WI38 (cell line): ENCODE measurements around the gene MIPOL1.

Experiments
- H3K4me3 ChIP-seq: 2 replicates; pipeline ENCODE4 v1.5.1; 2011; ENCODE audit warnings: low read depth, mild to moderate bottlenecking, control low read depth, low read length
- CTCF ChIP-seq: IDR thresholded peaks from 2 replicates; pipeline ENCODE4 v1.5.1; 2012; ENCODE audit warnings: low read depth, mild to moderate bottlenecking, control low read depth, low read length

The MIPOL1 gene

GRCh38 chr14:37587131-37587803 lies 389.5 kb downstream of the MIPOL1 start:
- no peak overlapping the region; the same call in 1 of the 2 replicates for H3K4me3 ChIP-seq
- no peak for TF ChIP-seq CTCF

GRCh38 chr14:37587881-37588666 lies 390.3 kb downstream of the MIPOL1 start:
- TF ChIP-seq CTCF = no peak
- peak overlapping the region; percentile 35 for H3K4me3 ChIP-seq

- TF ChIP-seq CTCF = no peak
- no peak overlapping the region for H3K4me3 ChIP-seq
These were observed 390.9 kb downstream of the MIPOL1 start for GRCh38 chr14:37588667-37588955.

GRCh38 chr14:37588956-37589714 lies 391.4 kb downstream of the MIPOL1 start:
- H3K4me3 ChIP-seq = no peak overlapping the region
- no peak for TF ChIP-seq CTCF

- no peak overlapping the region for H3K4me3 ChIP-seq
- TF ChIP-seq CTCF = no peak
These were observed 392.1 kb downstream of the MIPOL1 start for GRCh38 chr14:37589715-37590427.

GRCh38 chr14:37590428-37591139 lies 392.8 kb downstream of the MIPOL1 start:
- no peak overlapping the region for H3K4me3 ChIP-seq
- TF ChIP-seq CTCF = no peak
